AG04450 (cell line): ENCODE results near the gene PKP3. TPM values are rescaled to one million over a fixed set of nuclear protein-coding genes. Genes with fewer than 3 reads are reported as not detected.
A peak's percentile ranks its signal among the peaks of the same experiment; 100 is the strongest.

Experiments
- CTCF ChIA-PET: fragments of 300-600, 350-600 bp; formaldehyde crosslinking; extraction: SDS; loops from one replicate; lab custom pipeline; 2022; ENCODE audit warnings: antibody characterized with exemption, inconsistent platforms; lab: Charles Lee
- POLR2A ChIA-PET: fragments of 350-600 bp; formaldehyde crosslinking; extraction: SDS; loops from one replicate; lab custom pipeline; 2021; ENCODE audit warnings: antibody characterized with exemption, inconsistent platforms; lab: Yijun Ruan, JAX
- DNase-seq: peaks from one replicate; pipeline ENCODE4 v3.0.0-alpha.2; 2011; ENCODE audit warnings: low read depth, low spot score
- H3K27ac ChIP-seq: one replicate; pipeline ENCODE4 v1.5.1; 2012; ENCODE audit warnings: low read depth, low read length, control low read depth
- H3K27me3 ChIP-seq: one replicate; pipeline ENCODE4 v1.6.0; 2012; ENCODE audit warnings: low read length; ENCODE audit not compliant: control insufficient read depth, insufficient read depth
- H3K4me3 ChIP-seq: 2 replicates; pipeline ENCODE4 v1.5.1; 2011; ENCODE audit warnings: mild to moderate bottlenecking, low read depth, low read length, control low read depth
- H3K9me3 ChIP-seq: 2 replicates; pipeline ENCODE4 v1.5.1; 2012; ENCODE audit warnings: low read length; ENCODE audit not compliant: control insufficient read depth, insufficient read depth
- CTCF ChIP-seq: IDR thresholded peaks from 2 replicates; pipeline ENCODE4 v1.5.1; 2011; ENCODE audit warnings: low read depth, low read length, control low read depth, inconsistent platforms
- polyA plus RNA-seq: library from polyadenylated mRNA; depleted of rRNA; stranded (reverse); fragments of >200 nt; gene quantifications from 2 replicates; pipeline ENCODE4 v1.2.3, GENCODE V29; 2011

The PKP3 gene
- polyA plus RNA-seq, 1 experiment: 0.55 TPM

DNA sequence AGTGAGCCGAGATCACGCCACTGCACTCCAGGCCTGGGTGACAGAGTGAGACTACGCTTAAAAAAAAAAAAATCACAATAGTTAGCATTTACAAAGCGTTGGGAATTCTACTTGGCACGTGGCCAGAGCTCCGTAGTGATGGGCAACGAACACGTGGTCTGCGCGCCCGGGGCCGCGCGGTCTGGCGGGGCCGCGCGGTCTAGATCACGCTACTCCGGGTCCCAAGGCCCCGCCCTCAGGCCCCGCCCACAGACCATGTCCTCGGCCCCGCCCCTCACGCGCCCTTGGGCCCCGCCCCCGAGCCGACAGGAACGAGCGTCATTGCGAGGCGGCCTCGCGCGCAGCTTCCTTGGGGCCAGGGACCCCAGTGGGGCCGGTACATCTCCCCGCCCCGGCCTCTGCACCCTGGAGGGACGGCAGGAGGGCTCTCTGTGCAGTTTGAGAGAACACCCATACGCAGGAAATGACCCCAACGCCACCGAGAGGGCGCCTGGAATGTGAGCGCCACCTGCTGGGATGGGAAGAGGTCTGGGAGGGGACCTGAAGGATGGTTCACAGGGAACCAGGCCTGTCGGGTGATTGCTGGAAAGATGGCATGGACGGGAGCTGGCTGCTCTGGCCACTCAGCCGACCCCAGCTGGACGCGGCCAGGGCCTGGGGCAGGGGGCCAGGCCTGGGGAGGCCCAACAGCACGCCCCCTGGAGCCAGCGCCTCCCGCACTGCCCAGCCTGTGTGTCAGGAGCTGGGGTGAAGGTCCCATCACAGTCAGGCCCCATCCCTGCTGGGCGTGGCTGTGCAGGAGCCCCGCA lies 54.1 kb downstream of the PKP3 start:
- ChIA-PET CTCF (interaction anchor here (0.6 to 2.5 kb wide), 17 partner anchors 9 to 199 kb away, joined by 3 to 24 read pairs (median 4); partner anchors contain the start of gene SIGIRR), POLR2A (interaction anchor here (0.9 to 1.8 kb wide), 10 partner anchors 8 to 128 kb away, joined by 3 to 10 read pairs (median 4); partner anchors contain the start of genes PHRF1 and RNH1)
- peak; percentile 91 for TF ChIP-seq CTCF
- H3K9me3 ChIP-seq: no peaks in the 10 kb centered on the region; the same call in 1 of the 2 replicates
- H3K4me3 ChIP-seq: peak overlapping the region; percentile 78
- peaks cover 4% of the 10 kb centered on the region for H3K27me3 ChIP-seq
- H3K27ac ChIP-seq: peak overlapping the region; percentile 87
- DNase-seq: peak; percentile 66

GRCh38 chr11:449889-450808 lies 56.1 kb downstream of the PKP3 start, which contains the start of gene PTDSS2:
Gene PTDSS2 (plus strand): TSS chr11:450279. CDS start chr11:450456, 177 bp downstream.
- ChIA-PET CTCF (interaction anchor here (0.6 to 2.5 kb wide), 6 partner anchors 9 to 243 kb away, joined by 3 to 24 read pairs (median 3); partner anchors contain the start of genes BET1L and RIC8A), POLR2A (interaction anchor here (1.2 to 1.8 kb wide), 4 partner anchors 22 to 243 kb away, joined by 3 to 4 read pairs (median 4); partner anchors contain the start of genes BET1L, PHRF1 and RIC8A)
- peak within 1 kb of the TSS; percentile 85 for H3K4me3 ChIP-seq
- peak within 1 kb of the TSS; percentile 52 for H3K27ac ChIP-seq
- H3K9me3 ChIP-seq: no peaks in the 10 kb centered on the region; the same call in 1 of the 2 replicates
- no peak for TF ChIP-seq CTCF
- H3K27me3 ChIP-seq: no peaks in the 10 kb centered on the region
- DNase-seq: peak; percentile 86

- DNase-seq: no peak
- Histone ChIP-seq H3K4me3 (peak overlapping the region; percentile 85), H3K27ac (no peak overlapping the region), H3K9me3 (no peaks in the 10 kb centered on the region; the same call in 1 of the 2 replicates), H3K27me3 (no peaks in the 10 kb centered on the region)
- ChIA-PET POLR2A (no interaction called here), CTCF (interaction anchor here (0.6 to 0.7 kb wide), 2 partner anchors 10 to 44 kb away, joined by 3 read pairs; no protein-coding TSS in a partner anchor)
- TF ChIP-seq CTCF: 0 out of 2 replicates have a peak, but pooled peaks have one; percentile 6
These were observed 56.9 kb downstream of the PKP3 start for GRCh38 chr11:450809-451451.

DNA sequence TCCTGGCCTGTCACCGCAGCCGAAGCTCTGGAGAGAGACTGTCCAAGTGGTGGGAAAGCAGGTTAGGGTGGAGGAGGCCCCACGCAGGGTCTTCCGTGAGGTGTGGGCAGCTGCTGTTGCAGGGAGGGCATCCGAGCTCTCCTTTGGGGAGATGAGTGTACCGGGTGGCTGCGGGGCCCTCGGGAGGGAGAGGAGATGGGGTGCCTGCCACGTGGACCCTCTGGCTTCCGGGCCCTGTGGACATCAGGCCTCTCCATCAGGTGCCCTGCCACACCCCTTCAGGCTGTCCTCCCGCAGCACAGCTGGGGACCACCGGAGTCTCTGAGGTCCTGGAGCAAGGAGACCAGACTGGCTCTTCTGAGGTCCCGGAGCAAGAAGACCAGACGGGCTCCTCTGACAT lies 57.7 kb downstream of the PKP3 start:
- CTCF ChIA-PET: no interaction called here
- TF ChIP-seq CTCF: no peak
- peak overlapping the region; percentile 85 for H3K4me3 ChIP-seq
- no peaks in the 10 kb centered on the region for H3K27me3 ChIP-seq
- DNase-seq: no peak
- POLR2A ChIA-PET: no interaction called here
- H3K27ac ChIP-seq: no peak overlapping the region
- H3K9me3 ChIP-seq: no peaks in the 10 kb centered on the region; the same call in 1 of the 2 replicates
